Smooth muscle cell (in vitro differentiated cells): ENCODE results near the gene CYTH3. TPM values are rescaled to one million over a fixed set of nuclear protein-coding genes. Genes with fewer than 3 reads are reported as not detected.

Source experiments
- DNase-seq: peaks from one replicate; lab custom pipeline; 2025; ENCODE audit not compliant: unreplicated experiment; lab: John Stamatoyannopoulos, UW
- H2AFZ ChIP-seq: fragments of 200-600 bp; sonication (generic); 2 replicates; pipeline ENCODE4 v1.6.0; 2016; ENCODE audit warnings: antibody characterized with exemption, low read depth, mild to moderate bottlenecking
- H3F3A ChIP-seq: fragments of 200-600 bp; sonication (generic); 2 replicates; pipeline ENCODE4 v1.6.0; 2017; ENCODE audit warnings: antibody characterized with exemption, low read depth
- H3K27ac ChIP-seq: fragments of 200-600 bp; sonication (generic); 2 replicates; pipeline ENCODE4 v1.5.1; 2016; ENCODE audit warnings: low read depth, mild to moderate bottlenecking
- H3K27me3 ChIP-seq: fragments of 200-600 bp; sonication (generic); 2 replicates; pipeline ENCODE4 v1.6.1; 2016; ENCODE audit warnings: low read depth, mild to moderate bottlenecking
- H3K36me3 ChIP-seq: fragments of 200-600 bp; sonication (generic); 2 replicates; pipeline ENCODE4 v1.5.1; 2016; ENCODE audit warnings: low read depth
- H3K4me1 ChIP-seq: fragments of 200-600 bp; sonication (generic); 2 replicates; pipeline ENCODE4 v1.5.1; 2016; ENCODE audit warnings: low read depth
- H3K4me2 ChIP-seq: fragments of 200-600 bp; sonication (generic); 2 replicates; pipeline ENCODE4 v1.6.0; 2016; ENCODE audit warnings: mild to moderate bottlenecking
- H3K4me3 ChIP-seq: fragments of 200-600 bp; sonication (generic); 2 replicates; pipeline ENCODE4 v1.5.1; 2016; ENCODE audit warnings: mild to moderate bottlenecking
- H3K79me2 ChIP-seq: fragments of 200-600 bp; sonication (generic); 2 replicates; pipeline ENCODE4 v1.6.0; 2016; ENCODE audit warnings: low read depth, mild to moderate bottlenecking
- H3K9ac ChIP-seq: fragments of 200-600 bp; sonication (generic); 2 replicates; pipeline ENCODE4 v1.6.0; 2016; ENCODE audit warnings: low read depth
- H3K9me3 ChIP-seq: fragments of 200-600 bp; sonication (generic); replicated peaks from 2 replicates; pipeline ENCODE4 v1.5.1; 2016; ENCODE audit warnings: low read depth
- H4K20me1 ChIP-seq: fragments of 200-600 bp; sonication (generic); 2 replicates; pipeline ENCODE4 v1.6.0; 2016; ENCODE audit warnings: low read depth
- WGBS: methylation state at CpG from one replicate; pipeline ENCODE4 v1.1.7; 2016; ENCODE audit warnings: low lambda C conversion rate; 5-methylcytosine and 5-hydroxymethylcytosine counted together
- polyA plus RNA-seq: library from polyadenylated mRNA; unstranded; fragments of >200 nt; fragmentation: Nextera tagmentation; extraction: Ambion mirVana; gene quantifications from 2 replicates; pipeline ENCODE4 v1.2.1, GENCODE V29; 2016
- total RNA-seq: library from RNA; depleted of rRNA; stranded (reverse); fragments of >200 nt; gene quantifications from 2 replicates; pipeline ENCODE4 v1.2.3, GENCODE V29; 2014
- TF ChIP-seq, protein P1 (sequence below): fragments of 200-600 bp; sonication (generic); IDR thresholded peaks from 2 replicates; pipeline ENCODE4 v1.5.1; 2017; ENCODE audit warnings: borderline replicate concordance, mild to moderate bottlenecking, antibody characterized with exemption; ENCODE audit not compliant: insufficient read depth, poor library complexity, severe bottlenecking

Gene CYTH3
- total and polyA plus RNA-seq, 2 experiments from 2014 or later, result 7.6 to 11.4 TPM

DNA sequence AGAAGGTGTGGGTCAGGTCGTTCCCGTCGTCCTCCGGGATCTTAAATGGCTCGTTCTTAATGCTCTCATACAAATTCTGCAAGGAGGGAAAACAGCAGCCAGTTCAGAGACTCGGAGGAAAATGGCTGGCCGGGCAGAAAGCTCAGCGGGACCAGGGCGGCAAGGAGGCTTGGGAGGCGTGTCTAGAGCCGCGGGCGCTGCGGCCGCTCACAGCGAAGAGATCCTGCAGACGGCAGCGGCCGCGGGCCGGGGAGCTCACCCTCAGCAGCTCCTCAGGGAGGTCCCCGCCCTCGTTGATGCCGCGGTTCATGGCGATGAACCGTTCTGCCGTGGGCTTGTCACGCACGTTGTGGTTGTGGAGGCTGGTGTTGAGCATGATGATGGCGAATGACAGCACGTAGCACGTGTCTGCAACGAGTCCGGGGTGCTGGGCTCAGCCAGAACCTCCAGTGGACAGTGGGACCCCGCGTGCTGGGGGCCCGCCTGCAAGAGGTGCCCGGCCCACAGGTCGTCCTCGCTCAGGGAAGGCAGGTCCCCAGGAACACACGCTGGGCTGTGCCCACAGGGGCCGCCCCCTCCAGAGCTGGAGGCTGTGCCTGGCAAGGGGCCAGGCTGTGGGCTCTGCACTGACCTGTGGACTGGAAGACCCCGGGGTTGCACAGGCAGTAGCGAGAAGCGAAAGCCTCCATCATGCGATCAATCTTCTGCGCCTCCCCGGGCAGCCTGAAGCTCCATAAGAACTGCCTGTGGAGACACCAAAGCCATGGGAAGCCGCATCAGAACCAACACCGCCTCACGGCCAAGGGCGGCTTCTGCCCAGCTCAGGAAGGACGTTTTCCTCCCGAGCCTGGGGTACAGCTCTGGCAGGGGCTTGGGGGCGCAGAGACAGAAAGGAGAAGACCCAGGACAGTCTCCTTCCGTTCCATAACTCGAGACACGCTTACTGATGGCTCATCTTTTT is 101.6 kb downstream of the CYTH3 start:
- Histone ChIP-seq H3K27me3 (no peaks in the 10 kb centered on the region), H3F3A (no peaks in the 10 kb centered on the region), H2AFZ (no peak overlapping the region), H3K9ac (no peak overlapping the region), H3K79me2 (no peaks in the 10 kb centered on the region), H3K36me3 (no peaks in the 10 kb centered on the region), H3K4me3 (no peak overlapping the region), H3K4me1 (no peaks in the 10 kb centered on the region), H3K4me2 (no peak overlapping the region), H3K9me3 (no peaks in the 10 kb centered on the region), H4K20me1 (no peaks in the 10 kb centered on the region), H3K27ac (no peak overlapping the region)
- no peak for DNase-seq
- TF ChIP-seq, protein P1, sequence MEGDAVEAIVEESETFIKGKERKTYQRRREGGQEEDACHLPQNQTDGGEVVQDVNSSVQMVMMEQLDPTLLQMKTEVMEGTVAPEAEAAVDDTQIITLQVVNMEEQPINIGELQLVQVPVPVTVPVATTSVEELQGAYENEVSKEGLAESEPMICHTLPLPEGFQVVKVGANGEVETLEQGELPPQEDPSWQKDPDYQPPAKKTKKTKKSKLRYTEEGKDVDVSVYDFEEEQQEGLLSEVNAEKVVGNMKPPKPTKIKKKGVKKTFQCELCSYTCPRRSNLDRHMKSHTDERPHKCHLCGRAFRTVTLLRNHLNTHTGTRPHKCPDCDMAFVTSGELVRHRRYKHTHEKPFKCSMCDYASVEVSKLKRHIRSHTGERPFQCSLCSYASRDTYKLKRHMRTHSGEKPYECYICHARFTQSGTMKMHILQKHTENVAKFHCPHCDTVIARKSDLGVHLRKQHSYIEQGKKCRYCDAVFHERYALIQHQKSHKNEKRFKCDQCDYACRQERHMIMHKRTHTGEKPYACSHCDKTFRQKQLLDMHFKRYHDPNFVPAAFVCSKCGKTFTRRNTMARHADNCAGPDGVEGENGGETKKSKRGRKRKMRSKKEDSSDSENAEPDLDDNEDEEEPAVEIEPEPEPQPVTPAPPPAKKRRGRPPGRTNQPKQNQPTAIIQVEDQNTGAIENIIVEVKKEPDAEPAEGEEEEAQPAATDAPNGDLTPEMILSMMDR, result no peak
- WGBS, result 96% methylated on average over 59 of the region's 59 CpGs

DNA sequence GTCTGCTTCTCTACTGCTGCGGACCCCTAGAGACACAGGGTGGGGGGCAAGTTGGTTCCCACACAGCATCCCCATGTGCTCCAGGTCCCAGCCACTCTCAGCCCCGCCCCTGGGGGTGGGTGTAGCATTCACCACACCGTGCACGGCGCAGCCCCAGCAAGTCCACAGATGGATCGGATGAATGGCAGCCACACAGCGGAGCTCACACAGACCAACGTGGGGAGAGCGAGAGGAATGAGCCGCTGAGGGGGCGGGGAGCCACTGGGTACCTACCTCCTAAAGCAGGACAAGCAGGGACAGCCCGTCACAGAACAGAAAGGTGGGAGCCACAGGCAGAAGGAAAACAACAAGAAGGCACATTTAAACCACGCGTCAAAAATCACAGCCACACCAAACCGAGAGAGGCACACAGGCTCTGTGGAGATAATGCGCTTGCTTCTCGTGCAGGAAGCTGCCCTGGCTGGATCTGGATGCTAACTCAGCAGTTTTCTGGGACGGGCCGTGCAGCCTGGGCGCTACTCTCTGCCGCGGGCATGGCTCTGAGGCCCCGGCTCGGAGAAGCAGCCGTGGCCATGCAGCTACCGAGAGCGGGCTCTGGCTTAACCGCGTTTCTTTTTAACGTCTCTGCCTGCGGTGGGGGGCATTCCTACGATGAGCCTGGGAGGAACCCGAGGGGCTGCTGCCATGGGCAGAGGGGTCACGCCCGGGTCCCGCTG is 102.5 kb downstream of the CYTH3 start:
- Histone ChIP-seq H3F3A (no peaks in the 10 kb centered on the region), H3K4me3 (no peak overlapping the region), H3K79me2 (no peaks in the 10 kb centered on the region), H3K27me3 (no peaks in the 10 kb centered on the region), H2AFZ (no peak overlapping the region), H3K4me2 (no peak overlapping the region), H3K9me3 (no peaks in the 10 kb centered on the region), H3K4me1 (no peaks in the 10 kb centered on the region), H3K36me3 (no peaks in the 10 kb centered on the region), H4K20me1 (no peaks in the 10 kb centered on the region), H3K9ac (no peak overlapping the region), H3K27ac (no peak overlapping the region)
- TF ChIP-seq, protein P1, result no peak
- DNase-seq, result no peak
- 96% methylated on average over 36 of the region's 36 CpGs for WGBS

DNA sequence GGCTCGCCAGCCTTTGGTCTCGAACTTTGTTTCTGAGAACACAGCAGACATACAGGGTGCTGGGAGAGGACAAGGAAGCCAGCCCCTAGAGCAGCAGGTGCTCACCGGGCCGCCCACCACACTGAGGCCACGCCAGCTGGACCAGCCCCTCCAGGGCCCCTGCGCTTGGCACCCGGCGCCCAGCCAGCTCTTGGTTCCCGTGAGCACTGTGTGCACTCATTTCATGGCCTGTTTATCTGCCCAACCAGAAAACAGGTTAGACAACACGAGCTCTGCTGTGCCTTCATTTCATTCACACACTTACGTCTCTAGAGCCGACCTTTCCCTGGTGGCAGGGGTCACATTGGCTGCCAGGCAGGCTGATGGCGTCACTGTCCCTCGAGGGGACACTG is 104.0 kb downstream of the CYTH3 start:
- Histone ChIP-seq H4K20me1 (no peaks in the 10 kb centered on the region), H3K27ac (no peak overlapping the region), H3K9ac (no peak overlapping the region), H3K4me1 (no peaks in the 10 kb centered on the region), H3K79me2 (no peaks in the 10 kb centered on the region), H3K9me3 (no peaks in the 10 kb centered on the region), H2AFZ (no peak overlapping the region), H3K27me3 (no peaks in the 10 kb centered on the region), H3K4me3 (no peak overlapping the region), H3K4me2 (no peak overlapping the region), H3K36me3 (no peaks in the 10 kb centered on the region), H3F3A (no peaks in the 10 kb centered on the region)
- TF ChIP-seq, protein P1, result no peak
- WGBS, result 97% methylated on average over 14 of the region's 14 CpGs
- DNase-seq, result no peak
